Hepatocyte (in vitro differentiated cells): Measurements from ENCODE around the gene CUTA.
A peak's percentile ranks its signal among the peaks of the same experiment; 100 is the strongest.

Experiments
- EZH2 ChIP-seq: fragments of 200-600 bp; sonication (generic); IDR thresholded peaks from 2 replicates; pipeline ENCODE4 v1.6.1; 2016; ENCODE audit warnings: antibody characterized with exemption, mild to moderate bottlenecking, borderline replicate concordance
- TF ChIP-seq, protein P1 (sequence below): fragments of 200-600 bp; sonication (generic); IDR thresholded peaks from 2 replicates; pipeline ENCODE4 v1.5.1; 2016; ENCODE audit warnings: antibody characterized with exemption, mild to moderate bottlenecking; ENCODE audit not compliant: poor library complexity

DNA sequence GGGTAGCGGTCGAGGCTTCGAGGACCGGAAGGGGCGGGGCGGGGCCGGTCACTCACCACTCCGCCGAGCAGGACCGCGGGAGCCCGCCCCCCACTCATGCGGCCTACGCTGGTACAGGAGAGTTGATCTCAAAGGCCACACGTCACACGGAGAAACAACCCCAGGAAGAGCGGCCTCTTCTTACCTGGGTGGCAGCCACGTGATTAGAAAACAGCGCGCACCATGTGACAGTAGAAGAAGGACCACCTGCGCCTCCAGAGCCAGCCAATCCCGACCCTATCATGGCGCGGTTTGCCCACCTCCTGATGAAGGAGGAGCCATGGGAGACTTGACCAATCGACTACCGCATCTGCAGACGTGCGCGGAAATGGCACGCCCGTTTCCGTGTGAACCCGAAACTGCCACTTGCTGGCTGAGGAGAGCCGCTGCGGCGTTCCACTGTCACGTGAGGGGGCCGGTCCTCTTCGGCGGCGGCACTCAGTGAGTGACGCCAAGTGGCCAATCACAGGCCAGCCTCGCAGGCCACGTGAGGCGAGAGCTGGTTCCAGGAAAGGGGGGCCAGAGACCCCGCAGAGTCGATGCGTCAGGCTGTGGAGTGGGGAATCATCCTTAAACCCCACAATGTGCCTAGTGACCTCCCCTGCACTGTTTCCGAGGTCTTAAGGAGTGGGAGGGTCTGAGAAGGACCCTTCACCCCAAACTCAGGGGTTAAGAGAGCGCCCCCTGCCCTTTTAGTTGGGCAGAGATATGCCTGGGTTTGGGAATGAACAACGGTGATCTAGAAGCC is at the start of gene CUTA:
- TF ChIP-seq, protein P1, sequence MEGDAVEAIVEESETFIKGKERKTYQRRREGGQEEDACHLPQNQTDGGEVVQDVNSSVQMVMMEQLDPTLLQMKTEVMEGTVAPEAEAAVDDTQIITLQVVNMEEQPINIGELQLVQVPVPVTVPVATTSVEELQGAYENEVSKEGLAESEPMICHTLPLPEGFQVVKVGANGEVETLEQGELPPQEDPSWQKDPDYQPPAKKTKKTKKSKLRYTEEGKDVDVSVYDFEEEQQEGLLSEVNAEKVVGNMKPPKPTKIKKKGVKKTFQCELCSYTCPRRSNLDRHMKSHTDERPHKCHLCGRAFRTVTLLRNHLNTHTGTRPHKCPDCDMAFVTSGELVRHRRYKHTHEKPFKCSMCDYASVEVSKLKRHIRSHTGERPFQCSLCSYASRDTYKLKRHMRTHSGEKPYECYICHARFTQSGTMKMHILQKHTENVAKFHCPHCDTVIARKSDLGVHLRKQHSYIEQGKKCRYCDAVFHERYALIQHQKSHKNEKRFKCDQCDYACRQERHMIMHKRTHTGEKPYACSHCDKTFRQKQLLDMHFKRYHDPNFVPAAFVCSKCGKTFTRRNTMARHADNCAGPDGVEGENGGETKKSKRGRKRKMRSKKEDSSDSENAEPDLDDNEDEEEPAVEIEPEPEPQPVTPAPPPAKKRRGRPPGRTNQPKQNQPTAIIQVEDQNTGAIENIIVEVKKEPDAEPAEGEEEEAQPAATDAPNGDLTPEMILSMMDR = peak; percentile 46
- TF ChIP-seq EZH2 = no peak
